ENCODE results near the gene ARAF. TPM values are rescaled to one million over a fixed set of nuclear protein-coding genes. Genes with fewer than 3 reads are reported as not detected.

ARAF gene
- total RNA-seq, 1 donor from 2014 or later: 90.1 TPM

GRCh38 chrX:47619486-47620302, 58.7 kb downstream of the ARAF start, which contains the start of gene SYN1:
Gene SYN1 (minus strand): TSS chrX:47619857. CDS start chrX:47619728, 129 bp downstream.
- peak; percentile 85 for DNase-seq

GRCh38 chrX:47620303-47620685, 59.3 kb downstream of the ARAF start:
- Histone ChIP-seq H3K4me3 (no peak overlapping the region), H3K9me3 (no peaks in the 10 kb centered on the region), H3K27me3 (ENCODE audit: low read depth) (no peaks in the 10 kb centered on the region), H3K4me1 (no peaks in the 10 kb centered on the region), H3K36me3 (no peaks in the 10 kb centered on the region), H3K27ac (no peak overlapping the region)
- TF ChIP-seq CTCF (IDR thresholded peaks at IDR 0.05): no peak
- DNase-seq: no peak
- intact Hi-C loops (cut with DNase I): no loop called here
- no peak for ATAC-seq

More at GRCh38 chrX:47619486-47620302, 58.7 kb downstream of the ARAF start, which contains the start of gene SYN1:
- H3K36me3 ChIP-seq: no peaks in the 10 kb centered on the region
- H3K4me3 ChIP-seq: peak within 1 kb of the TSS; percentile 33
- H3K27ac ChIP-seq: no peak within 1 kb of the TSS
- H3K4me1 ChIP-seq: no peaks in the 10 kb centered on the region
- H3K9me3 ChIP-seq: no peaks in the 10 kb centered on the region
- no peak for TF ChIP-seq CTCF (IDR thresholded peaks at IDR 0.05)
- no peaks in the 10 kb centered on the region for H3K27me3 ChIP-seq (ENCODE audit: low read depth)
- intact Hi-C loops (cut with DNase I): no loop called here
- ATAC-seq: peak; percentile 94 to 97

Small RNAs within 50 kb of the gene (microRNA-seq; reads per million reads assigned to microRNA genes)
- gene MIR4769 (ENCODE audit: borderline number of aligned reads): not detected

Other genes starting within 250 kb of the ARAF start
- 0.21 TPM for gene ZNF157, start 190.6 kb upstream of the ARAF start, total RNA-seq
- gene ZNF41, start 78.0 kb upstream of the ARAF start, total RNA-seq: 10.4 TPM
- gene TIMP1, start 21.2 kb downstream of the ARAF start, total RNA-seq: 189 TPM
- gene SYN1, start 58.7 kb downstream of the ARAF start, total RNA-seq: 0.44 TPM
- gene CFP, start 68.7 kb downstream of the ARAF start, total RNA-seq: 24.8 TPM
- gene ELK1, start 89.4 kb downstream of the ARAF start, total RNA-seq: 25.3 TPM
- gene UXT, start 98.0 kb downstream of the ARAF start, total RNA-seq: 85.5 TPM